ENCODE measurements around the gene CDC26.

DNA sequence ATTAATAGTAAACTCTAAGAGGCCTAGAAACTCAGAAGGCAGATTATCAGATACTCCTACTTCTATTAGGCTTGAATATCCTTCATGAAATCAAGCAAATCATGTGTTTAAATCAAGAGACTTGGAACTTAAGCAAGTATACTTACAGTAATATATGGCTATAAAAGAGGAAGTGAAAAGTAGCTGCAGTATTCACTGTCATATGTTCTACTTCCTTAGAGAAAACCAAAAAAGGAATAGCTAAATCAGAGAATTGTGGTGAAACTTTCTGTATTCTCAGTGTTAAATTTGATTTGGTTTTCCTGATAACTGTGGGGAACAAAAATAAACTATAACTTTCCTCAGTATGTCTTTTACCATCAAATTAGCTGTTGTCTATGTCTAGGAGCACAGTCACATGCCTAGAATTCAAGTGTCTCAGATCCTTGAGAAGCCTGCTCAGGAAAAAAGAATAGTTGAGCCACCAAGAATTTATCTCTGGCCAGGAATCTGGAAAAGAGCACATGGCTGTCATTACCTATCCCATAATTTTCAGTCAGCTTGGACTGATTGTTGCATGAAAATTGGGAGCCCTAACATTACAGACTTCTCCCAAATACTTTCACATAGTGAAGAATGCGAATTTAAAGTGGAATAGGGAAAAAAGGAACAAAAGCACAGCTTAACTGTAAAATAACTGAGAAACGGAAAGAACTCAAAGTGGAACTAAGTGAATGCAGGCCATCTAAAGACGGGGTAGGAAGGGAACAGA, 56.0 kb downstream of the CDC26 start:
- TF ChIP-seq POLR2A (IDR thresholded peaks at IDR 0.05) (no peak), POLR2AphosphoS5 (IDR thresholded peaks at IDR 0.05) (no peak)
- TF ChIP-seq, protein P1, sequence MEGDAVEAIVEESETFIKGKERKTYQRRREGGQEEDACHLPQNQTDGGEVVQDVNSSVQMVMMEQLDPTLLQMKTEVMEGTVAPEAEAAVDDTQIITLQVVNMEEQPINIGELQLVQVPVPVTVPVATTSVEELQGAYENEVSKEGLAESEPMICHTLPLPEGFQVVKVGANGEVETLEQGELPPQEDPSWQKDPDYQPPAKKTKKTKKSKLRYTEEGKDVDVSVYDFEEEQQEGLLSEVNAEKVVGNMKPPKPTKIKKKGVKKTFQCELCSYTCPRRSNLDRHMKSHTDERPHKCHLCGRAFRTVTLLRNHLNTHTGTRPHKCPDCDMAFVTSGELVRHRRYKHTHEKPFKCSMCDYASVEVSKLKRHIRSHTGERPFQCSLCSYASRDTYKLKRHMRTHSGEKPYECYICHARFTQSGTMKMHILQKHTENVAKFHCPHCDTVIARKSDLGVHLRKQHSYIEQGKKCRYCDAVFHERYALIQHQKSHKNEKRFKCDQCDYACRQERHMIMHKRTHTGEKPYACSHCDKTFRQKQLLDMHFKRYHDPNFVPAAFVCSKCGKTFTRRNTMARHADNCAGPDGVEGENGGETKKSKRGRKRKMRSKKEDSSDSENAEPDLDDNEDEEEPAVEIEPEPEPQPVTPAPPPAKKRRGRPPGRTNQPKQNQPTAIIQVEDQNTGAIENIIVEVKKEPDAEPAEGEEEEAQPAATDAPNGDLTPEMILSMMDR (IDR thresholded peaks at IDR 0.05) = no peak

Data from suprapubic skin (tissue), 4 donors.